GM19239 (cell line): ENCODE data around the gene NUDT4B.
"Not testable (repeated sequence)": the region's sequence is repeated elsewhere in the genome, so short reads cannot be mapped to it uniquely, and the experiment has no call there.

Source experiments
- DNase-seq: peaks from one replicate; pipeline ENCODE4 v3.0.0; 2011; ENCODE audit warnings: low spot score; ENCODE audit not compliant: insufficient read length
- FAIRE-seq: peaks from 2 replicates; lab custom pipeline; 2011; peaks lifted over from hg19 to GRCh38; lab: Jason Lieb, UNC

Gene NUDT4B

DNA sequence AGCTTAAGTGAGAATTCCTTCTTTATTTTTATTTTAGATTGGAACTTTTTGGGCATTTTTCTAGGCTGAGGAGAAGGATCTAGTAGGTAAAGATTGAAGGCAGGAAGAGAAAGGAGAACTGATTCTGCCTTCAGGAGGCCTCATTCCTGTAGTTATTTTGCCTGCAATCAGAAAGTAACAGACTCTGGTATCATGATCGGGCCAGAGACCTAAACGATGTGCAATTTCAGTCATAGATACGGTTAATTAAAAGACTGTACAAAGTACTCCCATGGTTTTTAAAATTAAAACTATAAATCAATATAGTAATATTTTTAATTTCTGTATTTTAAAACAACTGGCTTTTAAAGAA lies 14.3 kb upstream of the NUDT4B start:
- not testable (repeated sequence) for FAIRE-seq, DNase-seq

DNA sequence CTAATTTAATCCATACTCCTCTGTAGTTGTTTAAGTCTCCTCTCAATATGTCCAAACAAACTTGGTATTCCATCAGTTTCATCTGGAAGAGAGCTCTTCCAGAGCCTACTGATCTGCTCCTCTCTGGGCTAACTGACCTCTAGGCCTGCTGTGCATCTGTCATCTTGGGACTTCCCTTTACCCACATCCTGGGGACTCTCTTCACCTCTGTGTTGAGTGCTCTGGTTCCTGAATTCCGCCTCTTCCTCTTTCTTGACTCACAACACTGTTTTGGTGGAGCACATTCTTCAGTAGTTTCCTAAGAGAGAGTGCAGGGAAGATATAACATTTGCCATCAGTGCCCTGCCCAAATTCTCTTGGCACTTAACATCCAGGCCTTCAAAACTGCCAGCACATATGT lies 13.0 kb upstream of the NUDT4B start:
- FAIRE-seq, result peak; percentile 77
- not testable (repeated sequence) for DNase-seq

DNA sequence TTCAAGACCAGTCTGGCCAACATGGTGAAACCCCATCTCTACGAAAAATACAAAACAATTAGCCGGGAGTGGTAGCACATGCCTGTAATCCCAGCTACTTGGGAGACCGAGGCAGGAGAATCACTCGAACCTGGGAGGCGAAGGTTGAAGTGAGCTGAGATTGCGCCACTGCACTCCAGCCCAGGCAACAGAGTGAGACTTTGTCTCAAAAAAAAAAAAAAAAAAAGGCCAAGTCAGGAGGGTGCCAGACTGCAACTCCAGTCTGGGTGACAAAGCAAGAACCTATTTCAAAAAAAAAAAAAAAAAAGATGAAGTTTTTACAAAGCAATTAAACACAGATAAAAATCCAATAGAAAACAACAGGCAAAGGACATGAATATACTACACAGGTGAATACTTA lies 9.9 kb upstream of the NUDT4B start:
- not testable (repeated sequence) for FAIRE-seq, DNase-seq

DNA sequence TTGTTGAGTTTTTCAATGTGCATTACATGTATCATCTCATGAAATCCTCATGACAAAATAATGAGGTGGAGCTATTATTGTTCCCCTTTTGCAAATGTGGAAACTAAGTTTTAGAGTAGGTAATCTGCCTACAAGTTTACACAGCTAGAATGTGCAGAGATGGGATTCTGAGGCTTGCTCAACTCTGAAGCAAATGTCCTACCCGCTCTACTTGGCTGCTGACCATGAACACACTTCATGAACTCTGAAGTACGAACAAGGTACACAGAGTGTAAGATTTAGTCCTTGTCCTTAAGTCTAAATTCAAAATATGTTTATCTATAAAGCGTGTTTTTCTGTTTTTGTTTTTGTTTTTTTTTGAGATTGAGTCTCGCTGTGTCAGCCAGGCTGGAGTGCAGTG lies 5.4 kb upstream of the NUDT4B start:
- not testable (repeated sequence) for FAIRE-seq

GRCh38 chr1:148743726-148744720 lies 4.6 kb upstream of the NUDT4B start:
- DNase-seq, FAIRE-seq: not testable (repeated sequence)

More for the DNA sequence above, 5.4 kb upstream of the NUDT4B start:
- DNase-seq, result not testable (repeated sequence)

- FAIRE-seq, result peak; percentile 70
- DNase-seq, result not testable (repeated sequence)
Measured at GRCh38 chr1:148749335-148749681, 734 bp downstream of the NUDT4B start.

DNA sequence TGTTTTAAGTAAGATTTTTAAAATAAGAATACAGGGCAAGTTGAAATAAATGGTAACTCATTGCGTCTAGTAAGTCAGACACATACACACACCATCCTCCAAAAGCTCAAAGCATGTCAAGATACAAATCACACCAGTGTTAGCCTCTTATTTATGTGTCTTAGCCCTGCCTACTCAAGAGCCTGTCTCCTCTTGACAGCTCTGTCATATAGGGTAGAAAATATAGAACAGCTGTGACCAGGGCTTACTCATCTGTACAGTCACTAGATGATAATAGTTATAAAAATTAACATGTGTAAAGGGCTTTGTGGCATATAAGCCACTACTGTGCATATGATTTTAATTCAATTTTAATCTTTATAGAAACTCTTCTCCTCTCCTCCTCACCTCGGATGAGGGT lies 7.7 kb downstream of the NUDT4B start:
- FAIRE-seq, DNase-seq: not testable (repeated sequence)

- not testable (repeated sequence) for DNase-seq, FAIRE-seq
Measured at GRCh38 chr1:148757446-148757845, 8.9 kb downstream of the NUDT4B start.

DNA sequence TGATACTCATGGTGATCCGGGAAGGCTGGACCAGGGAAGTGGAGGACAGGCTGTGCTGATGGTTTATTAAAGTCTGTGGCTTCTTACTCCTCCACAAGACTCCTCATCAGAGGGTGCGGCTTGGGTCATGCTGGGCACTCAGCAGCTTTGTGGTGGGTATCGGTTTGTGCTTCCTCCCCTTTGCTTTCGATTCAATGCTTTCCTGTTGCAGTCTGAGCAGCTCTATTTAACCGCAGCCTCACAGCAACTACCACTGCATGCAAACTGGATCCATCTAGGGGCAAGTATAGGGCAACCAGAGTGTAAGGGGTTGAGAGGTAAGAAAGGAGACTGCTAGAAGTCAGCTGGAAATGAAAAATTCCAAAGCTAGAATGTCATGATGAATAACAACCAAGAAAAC lies 9.8 kb downstream of the NUDT4B start:
- DNase-seq, result not testable (repeated sequence)
- peak; percentile 94 for FAIRE-seq

GRCh38 chr1:148758925-148759324 lies 10.4 kb downstream of the NUDT4B start:
- not testable (repeated sequence) for DNase-seq, FAIRE-seq

DNA sequence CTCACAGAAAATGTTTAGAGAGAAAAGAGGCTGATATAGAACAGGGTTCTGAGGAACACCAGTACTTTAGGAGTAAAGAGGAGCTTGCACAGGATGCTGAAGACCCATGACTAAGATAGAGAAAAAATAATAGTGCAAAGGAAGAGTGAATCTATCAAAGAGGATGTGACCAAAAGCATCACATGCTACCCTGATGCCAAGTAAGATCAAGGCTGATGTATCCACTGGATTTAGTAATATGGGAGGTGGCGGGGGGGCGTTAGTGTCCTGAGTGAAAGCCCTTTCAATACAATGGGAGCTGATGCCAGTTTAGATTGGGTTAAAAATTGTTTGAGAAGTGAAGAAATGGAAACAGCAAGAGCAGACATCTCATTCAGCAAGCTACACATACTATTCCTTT lies 11.2 kb downstream of the NUDT4B start:
- FAIRE-seq, DNase-seq: not testable (repeated sequence)

- not testable (repeated sequence) for FAIRE-seq
Measured at GRCh38 chr1:148760206-148760605, 11.6 kb downstream of the NUDT4B start.

DNA sequence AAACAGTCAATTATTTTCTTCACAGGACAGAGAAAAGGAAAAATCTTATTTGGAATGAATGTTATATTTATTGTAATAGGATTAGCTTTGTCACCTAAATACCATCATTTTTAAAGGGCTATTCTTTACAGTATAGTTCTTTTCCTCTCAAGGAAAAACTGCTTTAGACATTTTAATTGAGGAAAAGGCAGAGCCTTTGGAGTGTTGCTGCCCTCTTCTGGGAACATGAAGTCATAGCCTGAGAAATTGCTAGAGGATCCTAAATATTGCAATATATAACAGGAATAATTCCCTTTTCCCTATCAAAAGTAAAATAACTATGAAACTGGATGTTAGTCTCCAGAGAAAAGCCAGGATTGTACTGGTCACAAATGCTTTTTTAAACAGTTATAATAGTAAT lies 12.8 kb downstream of the NUDT4B start:
- DNase-seq, result not testable (repeated sequence)
- peak; percentile 80 for FAIRE-seq

More at GRCh38 chr1:148760206-148760605, 11.6 kb downstream of the NUDT4B start:
- DNase-seq, result not testable (repeated sequence)

- not testable (repeated sequence) for FAIRE-seq, DNase-seq
Measured at GRCh38 chr1:148765238-148766019, 16.9 kb downstream of the NUDT4B start.

- not testable (repeated sequence) for DNase-seq, FAIRE-seq
Measured at GRCh38 chr1:148768541-148768940, 20.0 kb downstream of the NUDT4B start.

- DNase-seq, FAIRE-seq: not testable (repeated sequence)
Measured at GRCh38 chr1:148769495-148769894, 20.9 kb downstream of the NUDT4B start.

DNA sequence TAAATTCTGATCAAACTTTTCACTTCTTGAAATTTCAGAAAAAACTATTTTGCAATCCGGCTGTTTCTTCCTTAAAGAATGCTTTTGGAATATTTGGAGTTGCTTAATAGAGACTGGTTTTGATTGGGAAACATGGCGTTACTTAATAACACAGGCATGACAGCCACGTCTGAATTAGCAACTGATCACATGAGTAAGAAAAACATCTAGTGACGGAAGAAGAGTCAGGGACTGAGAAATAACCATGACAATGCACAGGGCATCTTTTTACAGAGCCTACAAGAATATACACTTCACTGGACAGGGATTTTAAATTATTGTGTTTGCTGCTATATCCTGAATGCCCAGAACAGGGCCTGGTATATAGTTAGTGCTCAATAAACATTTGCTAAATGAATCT lies 25.1 kb downstream of the NUDT4B start:
- DNase-seq, FAIRE-seq: not testable (repeated sequence)

- not testable (repeated sequence) for DNase-seq, FAIRE-seq
Measured at GRCh38 chr1:148774102-148774501, 25.5 kb downstream of the NUDT4B start.

GRCh38 chr1:148775263-148775662 lies 26.7 kb downstream of the NUDT4B start:
- FAIRE-seq, DNase-seq: not testable (repeated sequence)

DNA sequence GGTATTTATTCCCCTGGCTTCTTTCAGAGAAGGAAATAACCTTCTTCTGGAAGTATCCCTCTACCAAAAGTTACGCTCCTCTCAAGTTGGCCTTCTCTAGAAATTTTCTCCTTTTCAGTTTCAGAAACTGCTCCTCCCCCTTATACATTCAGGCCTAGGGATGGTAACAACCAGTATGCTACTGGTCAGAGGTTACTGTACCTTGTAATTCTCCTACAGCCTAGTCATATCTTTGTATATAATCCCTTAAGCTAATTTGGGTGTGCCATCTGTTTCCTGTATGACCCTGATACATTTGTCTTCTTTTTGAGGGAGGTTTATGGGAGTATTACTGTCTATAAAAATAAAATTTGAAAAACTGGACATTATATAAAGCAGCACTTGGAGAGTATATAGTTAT lies 29.1 kb downstream of the NUDT4B start:
- DNase-seq, FAIRE-seq: not testable (repeated sequence)
